Daoy (cell line): ENCODE results near the gene CCDC178. TPM values are rescaled to one million over a fixed set of nuclear protein-coding genes. Genes with fewer than 3 reads are reported as not detected.

Experiments used
- DNase-seq: peaks from one replicate; pipeline ENCODE4 v3.0.0-alpha.2; 2015; ENCODE audit warnings: low read depth
- total RNA-seq: library from RNA; depleted of rRNA; stranded (reverse); fragments of >200 nt; shearing (Covaris generic); gene quantifications from 2 replicates; pipeline ENCODE4 v1.2.3, GENCODE V29; 2014

CCDC178 gene
- total RNA-seq, 1 experiment from 2014 or later = not detected

- DNase-seq = peak; percentile 21
Measured at GRCh38 chr18:33116376-33116775, 324.1 kb downstream of the CCDC178 start.

- DNase-seq = no peak
Measured at GRCh38 chr18:33115917-33116316, 324.6 kb downstream of the CCDC178 start.

GRCh38 chr18:33115476-33115875 is 325.0 kb downstream of the CCDC178 start:
- DNase-seq = no peak

- no peak for DNase-seq
Measured at GRCh38 chr18:33114749-33115148, 325.8 kb downstream of the CCDC178 start.

GRCh38 chr18:33113416-33113815 is 327.1 kb downstream of the CCDC178 start:
- DNase-seq = no peak

GRCh38 chr18:33107511-33107910 is 333.0 kb downstream of the CCDC178 start:
- DNase-seq = no peak

- DNase-seq = no peak
Measured at GRCh38 chr18:33101316-33101715, 339.2 kb downstream of the CCDC178 start.

- DNase-seq = no peak
Measured at GRCh38 chr18:33099626-33100025, 340.9 kb downstream of the CCDC178 start.

- DNase-seq = peak; percentile 21
Measured at GRCh38 chr18:33097126-33097525, 343.4 kb downstream of the CCDC178 start.

- no peak for DNase-seq
Measured at GRCh38 chr18:33090461-33090860, 350.1 kb downstream of the CCDC178 start.

GRCh38 chr18:33076601-33077000 is 363.9 kb downstream of the CCDC178 start:
- DNase-seq = no peak

- DNase-seq = no peak
Measured at GRCh38 chr18:33074125-33074524, 366.4 kb downstream of the CCDC178 start.

GRCh38 chr18:33062834-33063364 is 377.6 kb downstream of the CCDC178 start:
- no peak for DNase-seq

GRCh38 chr18:33052886-33053285 is 387.6 kb downstream of the CCDC178 start:
- DNase-seq = no peak

- peak; percentile 9 for DNase-seq
Measured at GRCh38 chr18:33051407-33051806, 389.1 kb downstream of the CCDC178 start.

- no peak for DNase-seq
Measured at GRCh38 chr18:33040213-33040612, 400.3 kb downstream of the CCDC178 start.

- DNase-seq = peak; percentile 42
Measured at GRCh38 chr18:33034945-33035344, 405.6 kb downstream of the CCDC178 start.

- DNase-seq = no peak
Measured at GRCh38 chr18:33034212-33034611, 406.3 kb downstream of the CCDC178 start.

- no peak for DNase-seq
Measured at GRCh38 chr18:33022370-33022769, 418.2 kb downstream of the CCDC178 start.

- no peak for DNase-seq
Measured at GRCh38 chr18:33020877-33021276, 419.6 kb downstream of the CCDC178 start.

- DNase-seq = peak; percentile 13
Measured at GRCh38 chr18:33014060-33014796, 426.3 kb downstream of the CCDC178 start.

GRCh38 chr18:33010149-33010548 is 430.4 kb downstream of the CCDC178 start:
- DNase-seq = peak; percentile 59

GRCh38 chr18:32998921-32999320 is 441.6 kb downstream of the CCDC178 start:
- DNase-seq = no peak

- DNase-seq = no peak
Measured at GRCh38 chr18:32998285-32998684, 442.2 kb downstream of the CCDC178 start.
